HEK293 (cell line): ENCODE results near the gene POLDIP2.

Experiments used
- CTCF ChIA-PET: fragments of 350-600 bp; formaldehyde crosslinking; extraction: SDS; loops from one replicate; lab custom pipeline; 2021; ENCODE audit warnings: antibody characterized with exemption; lab: Yijun Ruan, JAX
- POLR2A ChIA-PET: fragments of 300-600 bp; formaldehyde crosslinking; extraction: SDS; loops from one replicate; lab custom pipeline; 2020; ENCODE audit warnings: antibody characterized with exemption, inconsistent platforms; lab: Yijun Ruan, JAX
- H3K27ac ChIP-seq: fragments of 200-500 bp; sonication (Bioruptor generic); 2 replicates; pipeline ENCODE4 v1.5.1; 2014; ENCODE audit warnings: low read depth, low read length, control low read depth, inconsistent platforms; ENCODE audit errors: extremely low read depth
- H3K36me3 ChIP-seq, 2 experiments: fragments of 200-500 bp in 1 of 2; sonication (Bioruptor generic) in 1 of 2; 1 replicate in 1 of 2; 2 replicates in 1 of 2; pipeline ENCODE4 v1.5.1; 2014 to 2017; ENCODE audit warnings: inconsistent platforms in 2 of 2, low read length in 2 of 2; ENCODE audit not compliant: control insufficient read depth in 2 of 2, insufficient read depth in 1 of 2
- H3K4me1 ChIP-seq: fragments of 200-500 bp; sonication (Bioruptor generic); 2 replicates; pipeline ENCODE4 v1.5.1; 2014; ENCODE audit warnings: mild to moderate bottlenecking, low read length, inconsistent platforms; ENCODE audit not compliant: control insufficient read depth, insufficient read depth
- H3K4me3 ChIP-seq: 2 replicates; pipeline ENCODE4 v1.5.1; 2011; ENCODE audit warnings: low read depth, mild to moderate bottlenecking, control low read depth, low read length, moderate library complexity
- H3K9me3 ChIP-seq: fragments of 200-500 bp; sonication (Bioruptor generic); 2 replicates; pipeline ENCODE4 v1.5.1; 2014; ENCODE audit warnings: low read depth, low read length, inconsistent platforms; ENCODE audit not compliant: control insufficient read depth, insufficient read depth
- HOXD13 ChIP-seq: sonication (generic); formaldehyde crosslinking; IDR thresholded peaks from 2 replicates; pipeline ENCODE4 v1.8.0; 2022; ENCODE audit warnings: missing genetic modification reagents, borderline replicate concordance
- KLF7 ChIP-seq: fragments of 450-650 bp; formaldehyde crosslinking; IDR thresholded peaks from 2 replicates; pipeline ENCODE4 v1.5.1; 2016; ENCODE audit warnings: missing biosample characterization, missing genetic modification characterization, borderline replicate concordance
- TCF7L2 ChIP-seq: IDR thresholded peaks from 2 replicates; pipeline ENCODE4 v1.6.1; 2011; ENCODE audit warnings: low read depth, mild to moderate bottlenecking, inconsistent platforms, low read length, moderate library complexity, borderline replicate concordance
- ZIC2 ChIP-seq: fragments of 450-650 bp; formaldehyde crosslinking; IDR thresholded peaks from 2 replicates; pipeline ENCODE4 v1.5.1; 2016; ENCODE audit warnings: missing biosample characterization, missing genetic modification characterization
- ZNF2 ChIP-seq: fragments of 450-650 bp; formaldehyde crosslinking; IDR thresholded peaks from 2 replicates; pipeline ENCODE4 v1.5.1; 2016; ENCODE audit warnings: missing biosample characterization, missing genetic modification characterization
- ZNF354C ChIP-seq: fragments of 450-650 bp; formaldehyde crosslinking; IDR thresholded peaks from 2 replicates; pipeline ENCODE4 v1.5.1; 2016; ENCODE audit warnings: missing biosample characterization, missing genetic modification characterization, low read depth, borderline replicate concordance
- ZNF394 ChIP-seq: fragments of 450-650 bp; formaldehyde crosslinking; IDR thresholded peaks from 2 replicates; pipeline ENCODE4 v1.5.1; 2016; ENCODE audit warnings: missing biosample characterization, missing genetic modification characterization, mild to moderate bottlenecking, moderate library complexity, borderline replicate concordance
- ZNF423 ChIP-seq: fragments of 450-650 bp; formaldehyde crosslinking; IDR thresholded peaks from 2 replicates; pipeline ENCODE4 v1.5.1; 2016; ENCODE audit warnings: missing biosample characterization, missing genetic modification characterization
- ZNF433 ChIP-seq: fragments of 450-650 bp; formaldehyde crosslinking; IDR thresholded peaks from 2 replicates; pipeline ENCODE4 v1.5.1; 2016; ENCODE audit warnings: missing biosample characterization, missing genetic modification characterization, low read depth
- TF ChIP-seq, protein P1 (sequence below): fragments of 450-650 bp; formaldehyde crosslinking; IDR thresholded peaks from 2 replicates; pipeline ENCODE4 v1.5.1; 2016; ENCODE audit warnings: missing biosample characterization, missing genetic modification characterization
- TF ChIP-seq, protein P2 (sequence below): fragments of 450-650 bp; formaldehyde crosslinking; IDR thresholded peaks from 2 replicates; pipeline ENCODE4 v1.5.1; 2016; ENCODE audit warnings: missing biosample characterization, missing genetic modification characterization, borderline replicate concordance

POLDIP2 gene

DNA sequence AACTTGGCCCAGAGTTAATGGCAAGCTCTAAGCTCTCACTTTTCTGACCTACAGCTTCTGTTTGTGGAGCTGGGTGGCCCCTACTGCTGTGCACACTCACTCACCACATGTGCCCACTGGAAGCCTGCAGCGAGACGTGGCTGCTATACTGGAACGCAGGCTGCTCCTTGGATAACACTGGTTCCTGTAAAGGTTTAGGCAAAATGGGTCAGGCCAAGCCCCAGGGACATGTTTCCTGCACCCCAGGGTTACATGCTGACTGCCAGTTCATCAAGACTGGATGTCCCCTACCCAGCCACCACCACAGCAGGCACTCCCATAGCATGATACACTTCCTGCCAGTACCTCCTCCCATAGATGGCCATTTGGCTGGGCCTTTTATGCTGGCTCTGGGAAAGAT lies 8.3 kb downstream of the POLDIP2 start:
- POLR2A ChIA-PET: interaction anchor here (1.3 to 5.9 kb wide), 3 partner anchors 8 to 13 kb away, joined by 3 to 53 read pairs (median 11); partner anchors contain the start of genes IFT20, POLDIP2 and TNFAIP1
- Histone ChIP-seq H3K4me3 (no peak overlapping the region), H3K9me3 (no peaks in the 10 kb centered on the region), H3K4me1 (no peaks in the 10 kb centered on the region), H3K27ac (no peak overlapping the region), H3K36me3 (peaks cover 67 to 98% of the 10 kb centered on the region in 2 experiments)
- CTCF ChIA-PET: interaction anchor here (0.6 to 0.7 kb wide), 3 partner anchors 38 to 789 kb away, joined by 3 to 4 read pairs (median 3); no protein-coding TSS in a partner anchor
- TF ChIP-seq ZNF433 (no peak), ZIC2 (peak; percentile 33; the same call in 1 of the 2 replicates)

DNA sequence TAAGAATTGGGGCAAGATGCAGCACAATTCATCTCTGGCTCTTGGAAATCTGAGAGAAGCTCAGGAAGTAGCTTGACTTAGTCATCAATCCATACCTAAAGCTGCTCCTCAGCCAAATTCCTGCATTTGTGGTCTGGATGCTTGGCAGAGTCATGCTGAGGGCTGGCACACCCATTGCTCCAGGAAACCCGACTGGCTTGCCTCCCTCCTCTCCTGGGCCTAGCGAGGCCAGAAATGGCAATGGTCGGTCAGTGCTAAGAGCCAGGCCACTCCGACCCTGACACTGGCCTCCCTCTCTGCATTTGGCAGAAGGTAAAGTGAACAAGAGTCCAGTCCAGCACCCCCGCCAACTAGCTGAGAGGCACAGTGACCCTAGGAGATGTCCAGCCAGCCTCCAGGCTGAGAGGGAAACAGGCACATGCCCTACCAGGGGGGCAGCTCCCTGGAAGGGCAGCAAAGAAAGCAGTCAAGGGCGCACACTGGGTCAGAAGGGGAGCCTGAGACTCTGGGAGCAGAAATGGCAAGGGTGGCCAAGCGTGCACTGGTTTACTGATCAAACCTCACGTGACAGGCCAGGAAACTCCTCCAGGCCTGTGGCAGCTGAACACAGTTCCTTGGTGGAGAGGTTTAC lies 10.0 kb downstream of the POLDIP2 start:
- Histone ChIP-seq H3K36me3 (peaks cover 52 to 99% of the 10 kb centered on the region in 2 experiments), H3K9me3 (no peaks in the 10 kb centered on the region), H3K4me3 (no peak overlapping the region), H3K27ac (no peak overlapping the region), H3K4me1 (no peaks in the 10 kb centered on the region)
- TF ChIP-seq ZNF394 (tag by site-specific recombination) (peak; percentile 54; the same call in 1 of the 2 replicates), KLF7 (tag by site-specific recombination) (no peak)
- ChIA-PET POLR2A (interaction anchor here (2.4 to 5.9 kb wide), 3 partner anchors 9 to 12 kb away, joined by 8 to 53 read pairs (median 26); partner anchors contain the start of genes IFT20, POLDIP2 and TNFAIP1), CTCF (interaction anchor here (1.6 to 1.8 kb wide), 2 partner anchors 10 to 12 kb away, joined by 5 to 7 read pairs; partner anchors contain the start of genes IFT20, POLDIP2 and TNFAIP1)

DNA sequence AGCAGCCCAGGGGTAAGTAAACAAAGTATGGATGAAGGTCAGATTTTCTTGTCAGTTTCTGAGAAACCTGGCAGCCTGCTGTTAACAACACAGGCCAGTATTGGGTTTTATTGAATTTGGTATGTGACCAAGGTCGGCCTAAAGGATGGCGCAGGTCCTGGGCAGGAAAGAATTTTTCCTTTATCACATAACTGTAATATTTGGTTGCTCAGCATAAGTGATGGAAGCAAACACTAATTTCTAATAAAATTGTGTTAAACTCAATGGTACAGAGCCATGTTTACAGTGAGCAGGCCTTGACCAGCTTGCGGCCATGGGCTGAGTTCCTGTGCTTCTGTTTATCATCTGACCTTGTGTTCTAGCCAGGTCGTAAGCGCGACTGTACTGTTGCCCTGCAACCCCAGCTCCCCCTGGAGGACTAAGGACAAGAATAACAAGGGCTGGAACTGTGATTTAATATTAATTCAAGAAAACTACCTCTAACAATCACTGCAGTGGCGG lies 10.5 kb downstream of the POLDIP2 start:
- no peaks in the 10 kb centered on the region for H3K4me1 ChIP-seq
- no peaks in the 10 kb centered on the region for H3K9me3 ChIP-seq
- H3K36me3 ChIP-seq: peaks cover 47 to 100% of the 10 kb centered on the region in 2 experiments
- ChIA-PET CTCF (interaction anchor here (1.0 to 1.8 kb wide), 3 partner anchors 10 to 116 kb away, joined by 5 to 7 read pairs (median 5); partner anchors contain the start of genes IFT20, POLDIP2 and TNFAIP1), POLR2A (interaction anchor here (0.6 to 5.9 kb wide), 4 partner anchors 9 to 14 kb away, joined by 3 to 53 read pairs (median 17); partner anchors contain the start of genes IFT20, POLDIP2 and TNFAIP1)
- TF ChIP-seq ZNF423 (tag by site-specific recombination) (no peak), ZNF354C (tag by site-specific recombination) (no peak), ZNF2 (tag by site-specific recombination) (peak; percentile 87), TCF7L2 (no peak), HOXD13 (CRISPR knock-in tag) (no peak)
- TF ChIP-seq, protein P1, sequence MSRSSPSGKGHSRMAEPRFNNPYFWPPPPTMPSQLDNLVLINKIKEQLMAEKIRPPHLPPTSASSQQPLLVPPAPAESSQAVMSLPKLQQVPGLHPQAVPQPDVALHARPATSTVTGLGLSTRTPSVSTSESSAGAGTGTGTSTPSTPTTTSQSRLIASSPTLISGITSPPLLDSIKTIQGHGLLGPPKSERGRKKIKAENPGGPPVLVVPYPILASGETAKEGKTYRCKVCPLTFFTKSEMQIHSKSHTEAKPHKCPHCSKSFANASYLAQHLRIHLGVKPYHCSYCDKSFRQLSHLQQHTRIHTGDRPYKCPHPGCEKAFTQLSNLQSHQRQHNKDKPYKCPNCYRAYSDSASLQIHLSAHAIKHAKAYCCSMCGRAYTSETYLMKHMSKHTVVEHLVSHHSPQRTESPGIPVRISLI (tag by site-specific recombination): no peak
- TF ChIP-seq, protein P2, sequence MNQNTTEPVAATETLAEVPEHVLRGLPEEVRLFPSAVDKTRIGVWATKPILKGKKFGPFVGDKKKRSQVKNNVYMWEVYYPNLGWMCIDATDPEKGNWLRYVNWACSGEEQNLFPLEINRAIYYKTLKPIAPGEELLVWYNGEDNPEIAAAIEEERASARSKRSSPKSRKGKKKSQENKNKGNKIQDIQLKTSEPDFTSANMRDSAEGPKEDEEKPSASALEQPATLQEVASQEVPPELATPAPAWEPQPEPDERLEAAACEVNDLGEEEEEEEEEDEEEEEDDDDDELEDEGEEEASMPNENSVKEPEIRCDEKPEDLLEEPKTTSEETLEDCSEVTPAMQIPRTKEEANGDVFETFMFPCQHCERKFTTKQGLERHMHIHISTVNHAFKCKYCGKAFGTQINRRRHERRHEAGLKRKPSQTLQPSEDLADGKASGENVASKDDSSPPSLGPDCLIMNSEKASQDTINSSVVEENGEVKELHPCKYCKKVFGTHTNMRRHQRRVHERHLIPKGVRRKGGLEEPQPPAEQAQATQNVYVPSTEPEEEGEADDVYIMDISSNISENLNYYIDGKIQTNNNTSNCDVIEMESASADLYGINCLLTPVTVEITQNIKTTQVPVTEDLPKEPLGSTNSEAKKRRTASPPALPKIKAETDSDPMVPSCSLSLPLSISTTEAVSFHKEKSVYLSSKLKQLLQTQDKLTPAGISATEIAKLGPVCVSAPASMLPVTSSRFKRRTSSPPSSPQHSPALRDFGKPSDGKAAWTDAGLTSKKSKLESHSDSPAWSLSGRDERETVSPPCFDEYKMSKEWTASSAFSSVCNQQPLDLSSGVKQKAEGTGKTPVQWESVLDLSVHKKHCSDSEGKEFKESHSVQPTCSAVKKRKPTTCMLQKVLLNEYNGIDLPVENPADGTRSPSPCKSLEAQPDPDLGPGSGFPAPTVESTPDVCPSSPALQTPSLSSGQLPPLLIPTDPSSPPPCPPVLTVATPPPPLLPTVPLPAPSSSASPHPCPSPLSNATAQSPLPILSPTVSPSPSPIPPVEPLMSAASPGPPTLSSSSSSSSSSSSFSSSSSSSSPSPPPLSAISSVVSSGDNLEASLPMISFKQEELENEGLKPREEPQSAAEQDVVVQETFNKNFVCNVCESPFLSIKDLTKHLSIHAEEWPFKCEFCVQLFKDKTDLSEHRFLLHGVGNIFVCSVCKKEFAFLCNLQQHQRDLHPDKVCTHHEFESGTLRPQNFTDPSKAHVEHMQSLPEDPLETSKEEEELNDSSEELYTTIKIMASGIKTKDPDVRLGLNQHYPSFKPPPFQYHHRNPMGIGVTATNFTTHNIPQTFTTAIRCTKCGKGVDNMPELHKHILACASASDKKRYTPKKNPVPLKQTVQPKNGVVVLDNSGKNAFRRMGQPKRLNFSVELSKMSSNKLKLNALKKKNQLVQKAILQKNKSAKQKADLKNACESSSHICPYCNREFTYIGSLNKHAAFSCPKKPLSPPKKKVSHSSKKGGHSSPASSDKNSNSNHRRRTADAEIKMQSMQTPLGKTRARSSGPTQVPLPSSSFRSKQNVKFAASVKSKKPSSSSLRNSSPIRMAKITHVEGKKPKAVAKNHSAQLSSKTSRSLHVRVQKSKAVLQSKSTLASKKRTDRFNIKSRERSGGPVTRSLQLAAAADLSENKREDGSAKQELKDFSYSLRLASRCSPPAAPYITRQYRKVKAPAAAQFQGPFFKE (tag by site-specific recombination): no peak
- 0 out of 2 replicates have a peak overlapping the region, but pooled peaks have one; percentile 22 for H3K27ac ChIP-seq
- no peak overlapping the region for H3K4me3 ChIP-seq
